ENCODE results near the gene MEGF11. TPM values are rescaled to one million over a fixed set of nuclear protein-coding genes. Genes with fewer than 3 reads are reported as not detected.

MEGF11 gene
- total and polyA plus RNA-seq, 9 donors: 0.04 to 11.4 (median 0.40) TPM; not detected in 2

DNA sequence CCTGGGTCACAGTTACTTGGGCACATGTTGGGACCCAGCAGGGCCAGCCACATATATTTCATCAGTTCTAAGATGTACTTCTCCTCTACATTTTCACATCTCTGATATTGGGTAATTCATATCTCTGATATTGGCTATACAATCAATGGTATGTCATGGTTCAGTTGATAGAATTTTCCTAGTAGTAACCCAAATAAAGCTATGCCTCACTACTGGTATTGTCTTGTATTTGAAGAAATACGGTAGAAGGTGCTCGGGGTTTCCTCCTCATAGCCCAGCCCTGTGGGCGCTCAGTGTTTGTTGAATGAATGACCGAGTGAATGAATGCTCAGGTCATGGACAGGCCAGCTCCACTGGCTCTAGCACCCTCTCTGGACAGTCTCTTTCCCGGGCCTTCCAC lies 290.2 kb downstream of the MEGF11 start:
- intact Hi-C loops (cut with DNase I): no loop called here
- no peaks in the 10 kb centered on the region for H3K36me3 ChIP-seq
- no peaks in the 10 kb centered on the region for H3K27me3 ChIP-seq
- H3K4me3 ChIP-seq: no peak overlapping the region
- TF ChIP-seq, protein P1, sequence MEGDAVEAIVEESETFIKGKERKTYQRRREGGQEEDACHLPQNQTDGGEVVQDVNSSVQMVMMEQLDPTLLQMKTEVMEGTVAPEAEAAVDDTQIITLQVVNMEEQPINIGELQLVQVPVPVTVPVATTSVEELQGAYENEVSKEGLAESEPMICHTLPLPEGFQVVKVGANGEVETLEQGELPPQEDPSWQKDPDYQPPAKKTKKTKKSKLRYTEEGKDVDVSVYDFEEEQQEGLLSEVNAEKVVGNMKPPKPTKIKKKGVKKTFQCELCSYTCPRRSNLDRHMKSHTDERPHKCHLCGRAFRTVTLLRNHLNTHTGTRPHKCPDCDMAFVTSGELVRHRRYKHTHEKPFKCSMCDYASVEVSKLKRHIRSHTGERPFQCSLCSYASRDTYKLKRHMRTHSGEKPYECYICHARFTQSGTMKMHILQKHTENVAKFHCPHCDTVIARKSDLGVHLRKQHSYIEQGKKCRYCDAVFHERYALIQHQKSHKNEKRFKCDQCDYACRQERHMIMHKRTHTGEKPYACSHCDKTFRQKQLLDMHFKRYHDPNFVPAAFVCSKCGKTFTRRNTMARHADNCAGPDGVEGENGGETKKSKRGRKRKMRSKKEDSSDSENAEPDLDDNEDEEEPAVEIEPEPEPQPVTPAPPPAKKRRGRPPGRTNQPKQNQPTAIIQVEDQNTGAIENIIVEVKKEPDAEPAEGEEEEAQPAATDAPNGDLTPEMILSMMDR (IDR thresholded peaks at IDR 0.05): no peak
- TF ChIP-seq POLR2A (IDR thresholded peaks at IDR 0.05) (no peak), EP300 (IDR thresholded peaks at IDR 0.05) (no peak)
- no peak for DNase-seq
- no peaks in the 10 kb centered on the region for H3K9me3 ChIP-seq
- WGBS, 3 donors: 22 to 25% (median 22%) methylated on average over 5 of the region's 5 CpGs
- no peaks in the 10 kb centered on the region for H3K4me1 ChIP-seq (ENCODE audit: insufficient read depth)
- H3K27ac ChIP-seq: no peak overlapping the region

DNA sequence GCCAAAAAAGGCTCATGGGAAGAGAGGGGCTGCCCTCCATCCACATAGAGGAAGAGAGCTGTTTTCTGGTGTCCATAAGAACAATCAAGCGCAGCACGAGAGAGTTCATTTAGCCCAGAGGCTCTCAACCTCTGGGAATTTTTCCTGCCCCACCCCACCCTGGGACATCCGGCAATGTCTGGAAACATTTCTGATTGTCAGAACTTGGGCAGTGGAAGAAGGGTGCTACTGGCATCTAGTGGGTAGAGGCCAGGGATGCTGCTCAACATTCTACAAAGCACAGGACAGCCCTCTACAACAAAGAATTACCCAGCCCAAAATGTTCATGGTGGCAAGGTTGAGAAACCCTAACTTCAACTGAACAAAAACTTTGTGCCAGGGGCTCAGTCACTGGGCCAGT lies 291.4 kb downstream of the MEGF11 start:
- 55 to 72% (median 67%) methylated on average over 3 of the region's 3 CpGs for WGBS, 3 donors
- TF ChIP-seq POLR2A (IDR thresholded peaks at IDR 0.05) (no peak), EP300 (IDR thresholded peaks at IDR 0.05) (no peak)
- TF ChIP-seq, protein P1 (IDR thresholded peaks at IDR 0.05): no peak
- no peaks in the 10 kb centered on the region for H3K36me3 ChIP-seq
- intact Hi-C loops (cut with DNase I): no loop called here
- no peak overlapping the region for H3K4me3 ChIP-seq
- DNase-seq: peak in 1 of 5 donors; percentile 24
- no peaks in the 10 kb centered on the region for H3K27me3 ChIP-seq
- no peaks in the 10 kb centered on the region for H3K9me3 ChIP-seq
- no peak overlapping the region for H3K27ac ChIP-seq
- no peaks in the 10 kb centered on the region for H3K4me1 ChIP-seq (ENCODE audit: insufficient read depth)

DNA sequence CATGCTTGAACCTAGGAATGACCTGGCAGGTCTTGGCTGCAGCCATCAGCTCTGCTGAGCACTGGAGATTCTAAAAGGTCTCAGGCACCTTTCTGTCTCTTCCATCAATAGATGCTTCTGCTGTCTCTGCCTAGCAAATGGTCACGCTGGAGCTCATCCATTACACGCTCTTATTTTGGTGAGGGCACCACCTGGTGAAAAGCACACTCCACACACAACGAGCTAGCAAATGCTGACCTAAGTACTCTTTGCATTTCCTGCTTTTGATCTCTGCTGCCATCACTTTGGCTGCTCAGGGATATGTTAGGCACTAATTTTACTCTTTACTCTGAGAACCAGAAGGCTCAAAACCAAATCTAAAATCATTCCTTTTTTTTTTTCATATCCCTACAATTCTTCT lies 293.0 kb downstream of the MEGF11 start:
- intact Hi-C loops (cut with DNase I): no loop called here
- Histone ChIP-seq H3K4me3 (no peak overlapping the region), H3K4me1 (ENCODE audit: insufficient read depth) (no peaks in the 10 kb centered on the region), H3K27me3 (no peaks in the 10 kb centered on the region), H3K27ac (no peak overlapping the region), H3K36me3 (no peaks in the 10 kb centered on the region), H3K9me3 (no peaks in the 10 kb centered on the region)
- 41 to 47% (median 46%) methylated on average over 3 of the region's 3 CpGs for WGBS, 3 donors
- no peak for DNase-seq
- TF ChIP-seq, protein P1 (IDR thresholded peaks at IDR 0.05): no peak
- no peak for TF ChIP-seq EP300 (IDR thresholded peaks at IDR 0.05)
- TF ChIP-seq POLR2A (IDR thresholded peaks at IDR 0.05): no peak

DNA sequence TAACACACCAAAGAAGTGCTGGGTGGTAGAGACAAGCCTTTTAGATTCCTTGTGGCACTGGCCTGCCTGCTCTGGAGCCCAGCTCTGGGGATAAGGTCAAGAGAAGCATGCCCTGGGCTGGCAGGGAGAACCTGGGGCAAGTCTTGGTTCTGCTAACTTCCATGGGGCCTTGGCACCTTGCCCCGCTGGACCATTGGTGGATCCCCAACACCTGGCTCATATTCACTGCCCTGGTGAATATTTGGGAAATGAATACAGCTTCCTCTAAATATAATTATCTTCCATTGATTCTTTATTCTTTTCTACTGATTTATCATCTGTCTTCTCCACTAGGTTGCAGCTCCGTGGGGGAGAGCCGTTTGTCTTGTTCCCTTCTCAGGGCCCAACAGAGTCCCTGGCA lies 294.7 kb downstream of the MEGF11 start:
- no peaks in the 10 kb centered on the region for H3K9me3 ChIP-seq
- 41 to 47% (median 42%) methylated on average over 3 of the region's 3 CpGs for WGBS, 3 donors

More for the DNA sequence above, 294.7 kb downstream of the MEGF11 start:
- Histone ChIP-seq H3K4me3 (no peak overlapping the region), H3K27me3 (no peaks in the 10 kb centered on the region), H3K36me3 (no peaks in the 10 kb centered on the region), H3K27ac (no peak overlapping the region), H3K4me1 (ENCODE audit: insufficient read depth) (no peaks in the 10 kb centered on the region)
- no peak for DNase-seq
- intact Hi-C loops (cut with DNase I): no loop called here
- no peak for TF ChIP-seq EP300 (IDR thresholded peaks at IDR 0.05)
- TF ChIP-seq POLR2A (IDR thresholded peaks at IDR 0.05): no peak
- TF ChIP-seq, protein P1 (IDR thresholded peaks at IDR 0.05): no peak
